ENCODE measurements around the gene SEC22A. TPM values are rescaled to one million over a fixed set of nuclear protein-coding genes. Genes with fewer than 3 reads are reported as not detected.

SEC22A gene
- total RNA-seq, 1 donor from 2014 or later: 20.5 TPM

GRCh38 chr3:123287051-123287961, 85.6 kb downstream of the SEC22A start:
- DNase-seq (ENCODE audit: low spot score): no peak

GRCh38 chr3:123287962-123288302, 86.2 kb downstream of the SEC22A start:
- DNase-seq (ENCODE audit: low spot score): no peak

GRCh38 chr3:123289391-123290106, 87.8 kb downstream of the SEC22A start:
- no peak for DNase-seq (ENCODE audit: low spot score)

DNA sequence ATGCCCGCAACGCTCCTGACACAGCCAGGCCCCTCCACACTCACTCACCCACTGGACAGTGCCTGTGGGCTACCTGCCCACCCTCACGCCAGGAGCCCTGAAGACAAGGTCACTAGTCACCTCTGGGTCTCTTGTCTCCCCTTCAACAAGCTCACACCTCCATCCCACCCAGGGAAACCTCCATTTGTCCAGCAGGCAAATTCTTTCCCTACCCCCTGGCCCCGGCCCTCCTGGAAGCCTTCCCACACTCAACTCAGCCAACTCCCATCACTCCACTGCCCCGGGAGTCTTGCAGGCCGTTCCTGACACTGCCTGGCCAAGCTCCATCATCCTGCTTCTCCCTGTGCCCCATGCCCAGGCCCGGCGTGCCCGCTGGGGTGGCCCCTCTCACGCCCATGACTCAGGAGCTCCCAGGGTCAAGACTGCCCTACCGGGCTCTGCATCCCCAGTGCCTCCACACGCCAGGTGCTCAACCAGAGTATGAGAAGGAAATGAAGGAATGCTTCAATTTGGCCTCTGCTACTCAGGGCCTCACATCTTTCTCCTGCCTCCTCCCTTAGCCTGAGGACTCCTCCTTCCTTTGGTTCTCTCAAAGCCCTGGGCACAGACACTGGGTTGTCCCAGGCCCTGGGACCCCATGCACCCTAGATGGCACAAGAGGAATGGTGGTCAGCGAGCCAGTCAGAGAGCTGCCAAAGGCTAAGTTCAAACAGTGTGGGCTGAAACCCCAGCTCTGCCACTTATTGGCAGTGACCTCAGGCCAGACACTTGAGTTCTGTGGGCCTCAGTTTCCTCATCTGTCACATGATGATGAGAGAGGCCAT, 88.6 kb downstream of the SEC22A start:
- DNase-seq (ENCODE audit: low spot score): no peak

DNA sequence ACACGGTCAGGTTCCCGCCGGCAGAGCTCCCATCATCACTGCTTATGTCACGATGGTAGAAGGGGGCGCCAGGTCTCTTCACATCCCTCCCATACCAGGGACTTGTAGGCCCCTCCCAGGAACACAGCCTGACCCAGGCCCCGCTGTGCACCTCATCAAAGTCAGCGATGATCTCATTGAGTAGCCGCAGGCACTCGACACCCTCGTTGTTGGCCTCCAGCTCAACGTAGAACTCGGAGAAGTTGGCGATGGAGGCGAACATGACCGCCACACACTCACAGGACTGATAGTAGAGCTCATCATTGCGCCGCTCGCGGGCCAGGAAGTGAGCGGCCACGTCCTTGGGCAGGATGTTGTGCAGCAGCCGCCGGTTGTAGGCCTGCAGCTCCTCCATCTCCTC, 89.2 kb downstream of the SEC22A start:
- no peak for DNase-seq (ENCODE audit: low spot score)

- DNase-seq (ENCODE audit: low spot score): no peak
Observed at GRCh38 chr3:123291404-123291803, 89.7 kb downstream of the SEC22A start.

GRCh38 chr3:123292321-123293310, 90.9 kb downstream of the SEC22A start:
- no peak for DNase-seq (ENCODE audit: low spot score)

DNA sequence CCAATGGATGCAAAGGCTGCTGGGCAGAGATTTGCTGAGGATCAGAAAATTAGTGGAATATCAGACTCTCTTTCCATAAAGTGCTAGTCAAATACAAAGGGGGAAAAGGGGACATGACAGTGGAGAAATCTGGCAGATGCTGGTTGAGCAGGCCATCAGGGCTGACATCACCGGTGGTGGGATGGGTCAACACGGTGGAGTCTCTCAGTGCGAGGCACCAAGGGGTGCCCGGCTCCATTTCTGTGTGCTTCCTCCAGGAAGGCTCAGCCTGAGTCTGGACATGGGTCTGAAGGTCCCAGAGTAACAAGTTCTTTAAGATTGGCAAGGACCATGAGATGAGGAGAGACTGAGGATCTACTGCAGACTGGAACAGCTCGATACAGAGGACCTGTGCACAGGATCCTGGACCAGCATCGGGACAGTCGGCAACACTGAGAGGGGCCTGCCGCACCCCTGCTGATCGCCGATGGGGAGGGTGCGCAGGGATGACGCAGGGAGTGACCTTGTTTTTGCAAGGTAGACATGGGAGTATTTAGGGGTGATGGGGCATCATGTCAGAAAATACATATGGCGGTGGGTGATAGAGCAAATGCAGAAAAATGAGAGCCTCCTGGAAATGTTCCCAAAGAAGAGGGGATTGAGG, 92.7 kb downstream of the SEC22A start:
- DNase-seq (ENCODE audit: low spot score): no peak

DNA sequence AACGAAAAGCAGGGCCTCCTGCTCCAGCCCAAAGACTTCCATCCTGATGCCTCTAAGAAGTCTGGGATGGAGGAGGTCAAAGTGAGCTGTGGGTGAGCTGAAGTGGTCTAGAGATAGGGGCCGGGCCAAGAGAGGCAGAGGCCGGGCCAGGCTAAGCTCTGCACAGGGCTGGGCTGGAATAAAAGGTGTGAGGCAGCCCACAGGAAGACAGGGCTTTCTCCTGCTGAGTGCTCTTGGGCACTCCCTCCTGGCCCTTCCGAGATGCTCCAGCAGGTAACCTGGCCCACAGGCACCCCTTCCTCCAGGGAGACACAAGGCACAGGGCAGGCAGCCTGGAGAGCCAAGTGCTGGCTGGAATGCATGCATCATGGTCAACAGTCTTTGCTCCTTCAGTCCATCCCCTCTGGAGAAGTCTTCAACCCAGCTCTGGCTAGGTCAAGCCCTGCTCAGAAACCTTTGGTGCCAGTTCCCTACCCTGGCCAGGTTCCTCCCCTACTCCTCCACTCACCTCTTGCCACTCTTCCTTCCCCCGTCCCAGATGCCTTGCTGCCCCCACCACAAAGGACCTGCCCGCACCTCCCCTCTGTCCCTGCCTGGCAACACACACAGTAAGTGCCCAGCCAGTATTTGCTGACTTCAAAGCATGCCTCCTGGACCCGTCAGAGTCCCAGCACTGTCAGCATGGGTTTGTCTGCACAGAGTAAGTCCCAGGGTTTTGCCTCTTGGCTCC, 93.6 kb downstream of the SEC22A start:
- DNase-seq (ENCODE audit: low spot score): no peak

DNA sequence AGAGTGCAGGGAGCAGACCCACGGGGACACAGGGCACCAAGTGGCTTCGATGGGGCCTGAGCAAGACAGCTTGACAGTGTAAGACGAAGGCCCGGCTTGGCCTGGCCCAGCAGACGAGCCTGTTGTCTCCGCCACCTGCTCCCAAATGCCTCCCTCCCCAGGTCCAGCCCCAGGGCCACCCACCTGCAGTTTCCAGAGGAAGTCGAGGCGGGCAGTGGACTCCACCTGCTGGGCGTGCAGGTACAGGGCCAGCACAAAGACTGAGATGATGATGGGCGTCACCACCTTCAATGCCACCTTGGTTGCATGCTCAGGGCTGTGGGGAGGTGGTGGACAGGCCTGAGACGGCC, 94.1 kb downstream of the SEC22A start:
- DNase-seq (ENCODE audit: low spot score): no peak

- no peak for DNase-seq (ENCODE audit: low spot score)
Observed at GRCh38 chr3:123296261-123296660, 94.5 kb downstream of the SEC22A start.

DNA sequence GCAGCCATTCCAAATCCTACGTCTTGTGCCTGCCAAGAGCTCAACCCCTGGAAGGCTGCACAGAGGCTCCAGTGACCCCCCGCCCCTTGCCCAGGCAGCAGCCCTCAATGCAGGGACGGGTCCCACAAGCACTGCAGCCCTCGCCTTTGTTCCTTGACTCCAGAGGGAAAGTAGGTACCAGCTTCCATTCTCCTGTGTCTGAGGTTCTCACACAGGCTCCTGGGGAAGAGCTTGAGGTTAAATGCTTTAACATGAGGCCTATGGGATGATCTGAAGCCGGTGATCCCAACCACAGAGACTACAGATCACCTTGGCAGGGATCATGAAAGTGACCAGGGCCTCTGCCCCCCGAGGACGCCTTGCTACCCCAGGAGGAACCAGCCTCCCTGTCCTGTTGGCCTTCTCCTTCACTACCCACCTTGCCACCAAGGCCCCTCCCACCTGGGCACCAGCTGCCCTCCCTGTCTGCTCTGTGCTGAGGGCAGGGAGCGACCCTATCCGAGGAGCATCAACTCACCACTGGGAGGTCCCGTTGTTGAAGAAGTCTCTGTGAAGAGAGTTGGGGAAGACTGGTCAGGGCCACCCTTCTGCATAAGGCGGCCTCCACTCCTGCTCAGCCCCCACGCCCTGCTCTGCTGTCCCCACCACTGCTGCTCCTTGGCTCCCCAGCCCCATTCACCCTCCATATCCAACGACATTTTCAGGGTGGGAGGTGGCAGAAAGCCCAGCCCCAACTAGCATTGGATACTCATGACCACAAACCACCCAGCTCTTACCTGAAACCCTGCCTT, 95.3 kb downstream of the SEC22A start:
- no peak for DNase-seq (ENCODE audit: low spot score)

- DNase-seq (ENCODE audit: low spot score): no peak
Observed at GRCh38 chr3:123297627-123297899, 95.8 kb downstream of the SEC22A start.

GRCh38 chr3:123298903-123299302, 97.2 kb downstream of the SEC22A start:
- DNase-seq (ENCODE audit: low spot score): no peak

DNA sequence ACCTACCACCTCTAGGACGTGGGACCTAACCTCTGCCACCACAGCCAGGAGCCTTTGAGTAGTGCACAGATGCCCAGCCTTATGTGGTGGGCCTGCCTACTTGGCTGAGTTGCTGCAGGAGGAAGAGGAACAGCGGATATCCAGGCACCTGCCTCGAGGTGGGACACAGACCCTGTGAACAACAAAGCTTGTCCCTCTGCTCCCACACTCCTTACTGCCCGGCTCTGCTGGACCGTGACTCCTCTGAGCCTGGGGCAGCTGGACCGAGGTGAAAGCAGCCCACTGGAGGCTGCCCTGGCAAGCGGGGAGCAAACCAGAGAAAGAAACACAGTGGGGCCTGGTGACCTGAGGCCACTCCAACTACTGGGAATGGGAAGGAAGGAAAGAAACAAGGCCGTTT, 97.8 kb downstream of the SEC22A start:
- DNase-seq (ENCODE audit: low spot score): no peak

DNA sequence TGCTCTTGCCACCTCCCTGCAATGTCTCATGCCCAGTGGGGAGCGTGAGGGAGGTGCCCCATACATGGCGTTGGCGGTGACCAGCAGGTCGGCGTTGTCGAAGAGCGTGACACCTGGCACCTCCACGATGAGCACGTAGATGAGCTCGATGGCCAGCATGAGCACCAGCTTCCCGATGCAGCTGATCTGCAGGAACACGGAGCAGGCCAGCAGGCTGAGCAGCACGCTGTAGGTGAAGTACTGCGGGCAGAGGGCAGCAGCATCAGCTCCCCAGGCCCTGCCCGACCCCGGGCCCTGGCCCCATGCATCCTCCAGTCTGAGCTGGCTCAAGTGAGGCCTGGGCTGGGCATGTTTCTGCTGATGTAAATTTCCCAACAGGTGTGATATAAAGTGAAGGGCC, 98.3 kb downstream of the SEC22A start:
- DNase-seq (ENCODE audit: low spot score): no peak

DNA sequence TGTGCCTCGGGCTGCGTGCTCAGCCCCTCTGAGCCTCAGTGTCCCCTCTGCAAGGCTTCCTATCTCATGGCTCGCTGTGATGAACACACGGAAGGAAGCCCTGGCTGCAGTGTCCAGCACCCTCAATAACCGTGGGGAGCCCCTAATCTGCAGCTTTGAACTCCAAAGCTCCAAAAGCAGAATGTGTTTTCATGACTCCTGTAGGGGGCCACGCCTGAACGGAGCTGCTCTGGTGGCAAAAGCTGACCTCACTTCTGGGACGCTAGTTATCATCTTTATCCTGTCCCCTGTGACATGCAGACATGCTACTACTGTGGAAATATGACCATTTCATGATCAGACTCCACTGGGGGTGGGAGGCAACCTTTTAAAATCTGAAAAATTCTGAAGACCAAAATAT, 98.8 kb downstream of the SEC22A start:
- DNase-seq (ENCODE audit: low spot score): no peak

DNA sequence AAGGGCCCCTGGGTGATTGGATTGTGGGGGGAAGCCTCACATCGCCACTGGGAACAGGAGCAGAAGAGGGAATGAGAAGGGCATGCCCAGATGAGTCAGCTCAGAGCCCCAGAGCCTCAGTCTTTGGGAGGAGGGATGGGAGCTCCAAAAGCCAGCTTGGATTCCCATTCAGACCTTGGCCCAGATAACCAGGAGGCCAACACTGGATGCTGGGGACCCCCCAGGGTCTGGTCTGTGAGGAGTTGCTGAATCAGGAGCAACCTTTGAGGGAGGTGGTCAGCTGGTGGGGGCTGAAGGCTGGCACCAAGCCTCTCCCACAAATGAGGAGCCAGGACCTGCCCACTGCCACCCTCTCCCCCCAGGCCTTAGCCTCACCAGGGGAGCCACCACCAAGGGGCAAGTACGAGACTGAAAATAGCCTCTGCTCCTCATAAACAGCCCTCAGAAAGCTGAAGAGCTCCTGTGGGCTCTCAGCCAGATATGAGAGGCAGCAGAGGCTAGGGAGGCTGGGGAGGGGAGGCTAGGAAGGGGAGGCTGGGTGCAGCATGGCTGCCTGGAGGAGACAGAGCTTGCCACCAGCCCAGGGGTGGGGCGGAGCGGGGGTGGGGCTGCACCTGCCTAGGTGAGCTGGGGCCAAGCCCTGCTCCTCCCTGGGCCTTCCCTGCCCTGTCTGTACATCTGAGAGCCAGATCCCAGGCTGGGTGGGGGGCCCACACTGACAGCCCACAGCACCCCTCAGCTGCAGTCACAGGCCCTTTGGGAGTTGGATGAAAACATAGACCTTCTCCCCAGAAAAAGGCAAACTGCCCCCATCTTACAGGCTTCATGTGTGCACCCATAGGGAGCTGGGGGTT, 99.8 kb downstream of the SEC22A start:
- DNase-seq (ENCODE audit: low spot score): no peak

Measured in umbilical cord (tissue), 2 donors.